DMS53 (cell line): ENCODE measurements around the gene LHX2.

Experiments used
- DNase-seq: peaks from one replicate; lab custom pipeline; 2025; lab: John Stamatoyannopoulos, UW

LHX2 gene

DNA sequence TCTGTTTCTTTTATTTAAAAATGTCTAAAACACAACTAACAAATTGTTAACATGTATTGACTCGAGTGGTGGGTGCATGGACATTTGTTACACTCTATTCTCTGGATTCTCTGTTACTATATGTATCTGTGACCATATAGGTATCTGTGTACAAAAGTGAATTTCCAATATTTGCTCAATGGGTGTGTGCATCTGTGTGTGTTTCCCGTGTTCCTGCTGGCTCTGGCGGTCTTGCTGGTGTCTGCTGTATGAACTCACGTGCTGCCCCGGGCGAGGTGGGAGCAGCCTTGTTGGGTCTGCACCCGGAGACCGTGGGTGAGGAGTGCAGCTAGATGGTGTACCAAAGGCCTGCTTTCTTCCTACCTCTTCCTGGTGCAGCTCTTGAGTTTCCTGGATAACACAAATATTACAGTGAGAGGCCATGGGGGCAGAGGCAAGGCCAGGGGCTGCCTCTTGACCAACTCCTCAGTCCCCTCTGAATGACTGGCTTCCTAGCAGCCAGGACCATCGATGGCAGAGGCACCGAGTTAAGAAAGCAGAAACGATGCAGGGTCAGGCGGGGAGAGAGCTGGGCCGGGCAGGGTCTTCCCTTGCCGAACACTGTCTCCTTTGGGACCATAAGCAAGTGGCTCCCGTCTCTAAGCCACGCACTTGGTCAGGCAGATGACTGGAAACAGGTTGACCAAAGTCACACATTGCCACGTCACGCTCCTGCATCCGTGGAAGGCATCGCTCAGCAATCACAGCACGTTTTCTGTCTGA is 49.5 kb downstream of the LHX2 start:
- no peak for DNase-seq

- peak; percentile 33 for DNase-seq
These were observed 50.6 kb downstream of the LHX2 start for GRCh38 chr9:124062172-124062571.

DNA sequence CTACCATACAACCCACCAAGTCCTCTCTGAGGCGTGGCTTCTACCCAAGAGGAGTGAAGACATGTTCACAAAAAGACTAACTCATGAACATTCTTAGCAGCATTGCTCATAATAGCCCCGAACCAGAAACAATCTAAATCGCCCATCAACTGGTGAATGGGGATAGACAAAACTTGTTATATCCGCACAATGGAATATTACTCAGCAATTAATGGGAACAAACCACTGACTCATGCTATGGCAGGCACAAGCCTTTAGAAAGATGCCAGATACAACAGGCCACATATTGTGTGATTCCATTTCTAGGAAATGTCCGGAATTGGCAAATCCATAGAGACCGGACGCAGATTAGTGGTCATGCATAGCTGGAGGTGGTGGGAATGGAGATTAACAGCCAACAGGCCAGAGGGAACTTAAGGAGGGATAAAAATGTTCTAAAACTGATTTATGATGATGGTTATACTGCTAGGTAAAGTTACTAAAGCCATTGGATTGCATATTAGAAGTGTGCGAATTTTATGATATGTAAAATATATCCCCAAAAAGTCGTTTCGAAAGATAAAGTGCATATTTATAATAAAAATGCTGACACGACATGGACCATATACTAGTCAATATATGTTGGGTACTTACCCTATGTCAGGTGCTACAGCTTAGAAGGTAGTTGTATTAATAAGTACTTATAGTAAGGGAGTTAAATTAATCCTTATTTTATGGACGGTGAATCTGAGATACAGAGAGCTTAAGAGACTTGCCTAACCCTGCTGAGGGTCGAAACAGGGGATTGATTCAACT is 55.4 kb downstream of the LHX2 start:
- DNase-seq: no peak

- no peak for DNase-seq
These were observed 56.7 kb downstream of the LHX2 start for GRCh38 chr9:124068251-124068650.

DNA sequence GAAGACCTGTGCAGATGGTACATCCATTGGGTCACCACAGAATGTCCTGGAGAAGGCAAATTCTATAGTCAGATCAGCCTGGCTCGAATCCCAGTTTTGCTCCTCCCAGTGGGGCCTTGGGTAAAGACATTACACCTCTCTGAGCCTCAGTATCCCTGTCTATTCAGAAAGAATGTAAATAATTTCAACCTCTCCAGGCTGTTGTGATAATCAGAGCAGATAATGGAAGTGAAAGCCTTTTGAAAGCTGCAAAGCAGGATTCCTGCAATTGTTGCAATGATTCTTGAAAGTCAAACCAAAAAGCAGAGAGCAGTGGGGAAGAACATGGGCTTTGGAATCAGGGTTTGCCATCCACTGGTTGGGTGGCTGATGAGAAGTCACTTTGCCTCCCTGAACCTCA is 63.2 kb downstream of the LHX2 start:
- DNase-seq: no peak

GRCh38 chr9:124075761-124076160 is 64.2 kb downstream of the LHX2 start:
- DNase-seq: no peak

DNA sequence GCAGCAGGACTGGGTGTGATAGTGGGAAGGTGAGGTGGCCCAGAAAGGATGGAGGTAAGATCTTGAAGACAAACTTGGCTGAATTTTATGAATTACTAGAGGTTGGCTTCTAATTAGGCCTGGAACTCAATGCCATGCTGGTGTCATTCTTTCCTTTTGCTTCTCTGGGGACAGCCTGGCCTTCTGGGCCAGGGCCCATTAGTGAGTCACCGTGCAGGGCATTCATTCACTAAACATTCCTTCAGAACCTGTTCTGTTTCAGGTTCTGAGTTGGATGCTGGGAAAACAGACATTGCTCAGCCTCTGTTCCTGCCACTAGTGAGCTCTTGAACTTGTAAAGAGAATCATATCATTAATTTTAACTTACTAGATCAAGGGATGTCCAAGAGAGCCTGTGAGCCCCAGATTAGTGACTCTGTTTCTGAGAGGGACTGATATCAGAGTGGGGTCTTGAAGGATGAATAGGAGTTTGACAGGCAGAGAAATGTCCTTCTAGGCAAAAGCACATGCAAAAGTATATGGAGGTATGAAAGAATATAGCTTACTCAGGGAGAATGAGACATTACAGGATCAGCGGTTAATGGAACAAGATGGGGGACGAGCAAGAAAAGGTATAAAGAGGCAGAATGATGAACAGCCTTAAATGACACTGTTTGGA is 66.5 kb downstream of the LHX2 start:
- peak; percentile 65 for DNase-seq

DNA sequence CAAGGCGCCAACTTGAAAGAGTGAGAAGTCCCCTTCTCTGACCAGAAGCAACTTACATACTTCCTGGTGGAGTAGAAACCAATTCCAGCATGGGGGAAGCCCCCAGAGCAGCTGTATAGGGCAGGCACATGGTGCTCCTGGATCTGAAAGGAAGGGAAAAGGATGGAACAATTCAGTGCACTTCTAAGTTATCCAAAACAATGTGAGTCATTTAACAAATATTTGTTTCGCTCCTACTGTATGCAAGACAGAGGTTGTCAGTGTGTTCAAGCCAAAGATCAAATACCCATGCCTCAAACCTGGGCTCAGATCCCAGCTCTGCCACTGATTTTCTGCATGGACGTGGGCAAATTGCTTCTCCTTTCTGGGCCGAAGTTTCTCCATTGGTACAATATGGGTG is 67.1 kb downstream of the LHX2 start:
- DNase-seq: peak; percentile 89

GRCh38 chr9:124079176-124079925 is 67.8 kb downstream of the LHX2 start:
- peak; percentile 93 for DNase-seq

DNA sequence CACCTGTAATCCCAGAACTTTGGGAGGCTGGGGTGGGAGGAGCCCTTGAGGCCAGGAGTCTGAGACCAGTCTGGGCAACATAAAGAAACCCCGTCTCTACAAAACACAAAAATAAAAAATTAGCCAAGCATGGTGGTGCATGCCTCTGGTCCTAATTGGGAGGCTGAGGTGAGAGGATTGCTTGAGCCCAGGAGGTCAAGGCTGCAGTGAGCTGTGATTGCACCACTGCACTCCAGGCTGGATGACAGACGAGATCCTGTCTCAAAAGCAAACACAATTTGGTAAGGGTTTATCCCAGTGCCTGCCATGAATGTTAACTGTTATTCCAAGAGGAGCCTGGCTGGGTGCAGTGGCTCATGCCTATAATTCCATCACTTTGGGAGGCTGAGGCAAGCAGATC is 71.1 kb downstream of the LHX2 start:
- no peak for DNase-seq
